Nucleus accumbens (tissue), 56 donors: ENCODE measurements around the gene GFPT2.

Experiments used
- DNase-seq, 56 donors: peaks; one replicate each; lab custom pipeline; 2025; lab: John Stamatoyannopoulos, UW

The GFPT2 gene

GRCh38 chr5:180290568-180291233 lies 62.4 kb downstream of the GFPT2 start:
- DNase-seq: no peak

GRCh38 chr5:180289966-180290365 lies 63.2 kb downstream of the GFPT2 start:
- no peak for DNase-seq

DNA sequence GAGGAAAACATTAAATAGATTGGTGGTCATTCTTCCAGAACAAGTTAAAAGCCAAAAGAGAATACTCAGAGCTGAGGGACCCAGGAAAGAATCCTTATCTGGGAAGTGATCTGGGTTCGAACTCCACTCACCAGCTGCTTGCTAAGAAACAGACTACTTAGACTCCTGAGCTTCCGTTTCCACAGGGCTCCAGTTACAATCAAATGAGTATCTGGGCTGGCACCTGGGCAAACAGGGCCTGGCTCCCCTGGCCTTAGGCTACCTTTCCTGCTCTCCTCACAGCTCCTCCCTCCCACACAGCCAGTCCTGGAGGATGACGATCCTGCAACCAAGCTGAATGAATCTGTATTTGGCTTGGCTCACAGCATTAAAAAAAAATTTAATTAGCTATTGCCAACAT lies 63.7 kb downstream of the GFPT2 start:
- DNase-seq: no peak

GRCh38 chr5:180287868-180288267 lies 65.3 kb downstream of the GFPT2 start:
- DNase-seq: no peak

DNA sequence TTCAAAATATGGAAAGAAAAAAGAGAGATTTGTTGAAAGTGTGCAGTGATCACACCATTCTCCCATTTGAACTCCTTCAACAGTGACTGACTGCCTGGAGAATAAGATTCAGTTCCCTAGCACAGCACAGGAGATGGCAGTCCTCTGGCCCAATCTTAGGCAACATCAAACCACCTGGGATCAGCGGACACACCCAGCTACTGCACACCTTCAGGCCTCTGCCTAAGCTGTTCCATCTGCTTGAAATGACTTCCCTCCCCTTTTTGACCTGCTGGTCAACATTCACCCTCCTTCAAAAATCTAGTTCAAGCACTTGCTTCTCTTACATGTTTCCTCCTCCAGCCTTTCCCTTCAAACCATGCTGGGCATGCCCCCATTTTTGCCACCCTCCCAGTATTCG lies 65.7 kb downstream of the GFPT2 start:
- no peak for DNase-seq

DNA sequence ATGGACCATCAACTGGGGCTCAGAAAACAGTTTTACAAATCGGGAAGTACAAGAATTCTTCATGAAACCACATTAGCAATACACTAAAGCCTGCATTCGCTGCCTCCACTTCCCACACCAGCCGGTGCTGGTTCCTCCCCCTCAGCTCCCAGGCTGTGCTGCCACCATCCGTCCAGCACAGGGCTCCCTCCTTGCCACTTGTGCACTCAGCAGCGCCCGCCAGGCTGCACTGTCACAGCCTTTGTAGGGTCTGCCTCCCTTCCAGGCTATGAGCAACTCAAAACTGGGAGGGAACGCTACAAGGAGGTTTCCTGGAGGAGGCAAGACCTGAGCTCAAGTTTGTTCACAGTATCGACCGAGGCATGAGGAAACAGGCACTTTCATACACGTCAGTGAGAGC lies 69.0 kb downstream of the GFPT2 start:
- DNase-seq: peak in 45 of 56 donors; percentile 6 to 70 (median 35)

GRCh38 chr5:180283026-180283615 lies 70.0 kb downstream of the GFPT2 start:
- no peak for DNase-seq

GRCh38 chr5:180282281-180282680 lies 70.9 kb downstream of the GFPT2 start:
- no peak for DNase-seq

DNA sequence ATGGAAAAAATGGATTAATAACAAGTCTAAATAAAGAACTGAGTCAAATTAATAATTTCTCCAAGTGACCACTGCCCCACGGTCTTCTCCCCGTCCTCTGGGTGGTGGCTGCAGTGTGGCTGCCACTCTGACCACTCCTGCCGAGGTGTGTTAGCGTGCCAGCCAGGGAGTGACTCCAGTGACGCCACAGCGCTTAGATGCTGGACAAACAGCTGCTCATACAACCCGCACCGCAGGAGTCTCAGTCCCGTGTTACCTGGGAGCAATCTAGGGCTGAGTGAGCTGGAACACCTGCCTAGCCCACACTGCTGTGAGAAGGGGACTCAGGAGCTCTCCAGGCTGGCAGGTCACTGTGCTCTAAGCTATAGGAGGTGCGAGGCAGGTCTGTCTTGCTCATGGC lies 71.4 kb downstream of the GFPT2 start:
- DNase-seq: no peak

- DNase-seq: no peak
Observed at GRCh38 chr5:180274695-180275094, 78.4 kb downstream of the GFPT2 start.

GRCh38 chr5:180271221-180271620 lies 81.9 kb downstream of the GFPT2 start:
- DNase-seq: no peak

- DNase-seq: no peak
Observed at GRCh38 chr5:180259260-180259611, 93.9 kb downstream of the GFPT2 start.

DNA sequence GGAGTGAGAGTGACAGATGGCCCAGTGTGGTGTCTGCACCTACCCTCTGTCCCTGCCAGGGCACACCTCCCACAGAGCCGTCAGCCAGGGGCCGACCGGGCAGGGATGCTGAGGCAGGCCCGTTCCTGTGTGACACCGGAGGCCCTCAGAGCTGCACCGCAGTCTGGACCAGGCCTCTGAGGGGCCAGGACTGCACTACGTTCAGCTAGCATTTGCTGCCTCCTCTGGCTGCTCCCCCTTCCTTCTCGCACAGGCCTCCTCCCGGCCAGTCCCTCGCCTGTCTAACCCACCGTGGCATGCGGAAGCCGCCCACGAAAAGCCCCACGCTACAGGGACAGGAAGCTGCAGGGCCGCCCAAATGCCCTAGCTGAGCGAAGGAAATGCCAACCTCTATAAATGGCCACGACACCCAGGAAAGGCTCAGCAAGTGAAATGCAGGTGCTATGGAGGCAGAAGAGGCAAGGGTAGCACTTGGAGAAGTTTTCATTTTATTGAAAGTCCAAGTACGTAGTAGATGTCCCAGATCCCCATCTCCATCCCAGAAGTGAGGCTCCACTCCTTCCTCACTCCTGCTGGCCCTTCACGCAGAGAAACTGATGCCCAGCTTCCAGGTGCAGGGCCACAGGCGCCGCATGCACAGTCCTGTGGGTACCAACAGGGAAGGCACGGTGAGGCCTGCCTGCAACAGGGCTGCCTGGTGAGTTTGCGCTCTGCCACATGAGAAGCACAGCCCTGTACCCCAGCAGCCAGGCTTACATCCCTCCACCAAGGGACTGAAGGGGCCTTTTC lies 99.9 kb downstream of the GFPT2 start:
- no peak for DNase-seq

- DNase-seq: no peak
Observed at GRCh38 chr5:180251887-180252286, 101.2 kb downstream of the GFPT2 start.

GRCh38 chr5:180251141-180251540 lies 102.0 kb downstream of the GFPT2 start:
- no peak for DNase-seq
